ENCODE measurements around the gene PKDREJ.

Gene PKDREJ

GRCh38 chr22:46239261-46240048, 23.7 kb downstream of the PKDREJ start:
- no peaks in the 10 kb centered on the region for H3K27me3 Mint-ChIP-seq
- no peak overlapping the region for H3K27ac Mint-ChIP-seq
- H3K9me3 Mint-ChIP-seq = no peaks in the 10 kb centered on the region
- peaks cover 10% of the 10 kb centered on the region for H3K4me1 Mint-ChIP-seq
- ATAC-seq = peak; percentile 53
- H3K4me3 Mint-ChIP-seq = no peak overlapping the region
- peaks cover 27% of the 10 kb centered on the region for H3K36me3 Mint-ChIP-seq

GRCh38 chr22:46238541-46238940, 24.6 kb downstream of the PKDREJ start:
- ATAC-seq = no peak
- peaks cover 10% of the 10 kb centered on the region for H3K4me1 Mint-ChIP-seq
- peaks cover 21% of the 10 kb centered on the region for H3K36me3 Mint-ChIP-seq
- no peaks in the 10 kb centered on the region for H3K9me3 Mint-ChIP-seq
- no peak overlapping the region for H3K4me3 Mint-ChIP-seq
- H3K27me3 Mint-ChIP-seq = no peaks in the 10 kb centered on the region
- H3K27ac Mint-ChIP-seq = no peak overlapping the region

GRCh38 chr22:46237453-46238124, 25.6 kb downstream of the PKDREJ start:
- no peak overlapping the region for H3K27ac Mint-ChIP-seq
- ATAC-seq = no peak
- H3K9me3 Mint-ChIP-seq = no peaks in the 10 kb centered on the region
- H3K4me3 Mint-ChIP-seq = no peak overlapping the region
- H3K4me1 Mint-ChIP-seq = peaks cover 10% of the 10 kb centered on the region
- H3K27me3 Mint-ChIP-seq = no peaks in the 10 kb centered on the region
- H3K36me3 Mint-ChIP-seq = peaks cover 21% of the 10 kb centered on the region

GRCh38 chr22:46234969-46235368, 28.2 kb downstream of the PKDREJ start:
- Mint-ChIP-seq H3K27me3 (no peaks in the 10 kb centered on the region), H3K9me3 (no peaks in the 10 kb centered on the region), H3K36me3 (peaks cover 30% of the 10 kb centered on the region), H3K27ac (no peak overlapping the region), H3K4me3 (no peak overlapping the region), H3K4me1 (peaks cover 6% of the 10 kb centered on the region)
- no peak for ATAC-seq

- ATAC-seq = no peak
- H3K4me3 Mint-ChIP-seq = no peak overlapping the region
- no peaks in the 10 kb centered on the region for H3K4me1 Mint-ChIP-seq
- peaks cover 30% of the 10 kb centered on the region for H3K36me3 Mint-ChIP-seq
- H3K27me3 Mint-ChIP-seq = no peaks in the 10 kb centered on the region
- no peaks in the 10 kb centered on the region for H3K9me3 Mint-ChIP-seq
- H3K27ac Mint-ChIP-seq = no peak overlapping the region
Measured at GRCh38 chr22:46233231-46233630, 29.9 kb downstream of the PKDREJ start.

GRCh38 chr22:46230262-46230901, 32.8 kb downstream of the PKDREJ start:
- Mint-ChIP-seq H3K36me3 (peaks cover 22% of the 10 kb centered on the region), H3K27ac (no peak overlapping the region), H3K4me3 (no peak overlapping the region), H3K27me3 (no peaks in the 10 kb centered on the region), H3K9me3 (no peaks in the 10 kb centered on the region), H3K4me1 (no peaks in the 10 kb centered on the region)
- ATAC-seq = no peak

GRCh38 chr22:46229701-46230100, 33.4 kb downstream of the PKDREJ start:
- H3K9me3 Mint-ChIP-seq = no peaks in the 10 kb centered on the region
- H3K27me3 Mint-ChIP-seq = no peaks in the 10 kb centered on the region
- no peak overlapping the region for H3K27ac Mint-ChIP-seq
- no peak for ATAC-seq
- peaks cover 22% of the 10 kb centered on the region for H3K36me3 Mint-ChIP-seq
- no peaks in the 10 kb centered on the region for H3K4me1 Mint-ChIP-seq
- no peak overlapping the region for H3K4me3 Mint-ChIP-seq

GRCh38 chr22:46226577-46226976, 36.6 kb downstream of the PKDREJ start:
- Mint-ChIP-seq H3K36me3 (peaks cover 18% of the 10 kb centered on the region), H3K4me3 (no peak overlapping the region), H3K27me3 (no peaks in the 10 kb centered on the region), H3K9me3 (no peaks in the 10 kb centered on the region), H3K27ac (no peak overlapping the region), H3K4me1 (peaks cover under 1% of the 10 kb centered on the region)
- no peak for ATAC-seq

- Mint-ChIP-seq H3K9me3 (no peaks in the 10 kb centered on the region), H3K27me3 (no peaks in the 10 kb centered on the region), H3K36me3 (peaks cover 24% of the 10 kb centered on the region), H3K4me3 (no peak overlapping the region), H3K27ac (no peak overlapping the region), H3K4me1 (peaks cover 8% of the 10 kb centered on the region)
- no peak for ATAC-seq
Measured at GRCh38 chr22:46225631-46226030, 37.5 kb downstream of the PKDREJ start.

GRCh38 chr22:46224898-46225290, 38.2 kb downstream of the PKDREJ start:
- Mint-ChIP-seq H3K27me3 (no peaks in the 10 kb centered on the region), H3K9me3 (no peaks in the 10 kb centered on the region), H3K4me1 (peaks cover 8% of the 10 kb centered on the region), H3K4me3 (no peak overlapping the region), H3K27ac (no peak overlapping the region), H3K36me3 (peaks cover 24% of the 10 kb centered on the region)
- no peak for ATAC-seq

GRCh38 chr22:46224044-46224897, 38.9 kb downstream of the PKDREJ start:
- H3K4me3 Mint-ChIP-seq = no peak overlapping the region
- H3K27me3 Mint-ChIP-seq = no peaks in the 10 kb centered on the region
- peaks cover 30% of the 10 kb centered on the region for H3K36me3 Mint-ChIP-seq
- no peak overlapping the region for H3K27ac Mint-ChIP-seq
- ATAC-seq = no peak
- no peaks in the 10 kb centered on the region for H3K9me3 Mint-ChIP-seq
- peaks cover 14% of the 10 kb centered on the region for H3K4me1 Mint-ChIP-seq

- Mint-ChIP-seq H3K27ac (peak overlapping the region; percentile 59), H3K27me3 (no peaks in the 10 kb centered on the region), H3K36me3 (peaks cover 57% of the 10 kb centered on the region), H3K4me3 (no peak overlapping the region), H3K4me1 (peaks cover 14% of the 10 kb centered on the region), H3K9me3 (no peaks in the 10 kb centered on the region)
- peak; percentile 81 for ATAC-seq
Measured at GRCh38 chr22:46220921-46221320, 42.2 kb downstream of the PKDREJ start.

GRCh38 chr22:46219636-46220035, 43.5 kb downstream of the PKDREJ start:
- Mint-ChIP-seq H3K4me3 (no peak overlapping the region), H3K36me3 (peaks cover 59% of the 10 kb centered on the region), H3K9me3 (no peaks in the 10 kb centered on the region), H3K27ac (no peak overlapping the region), H3K4me1 (peaks cover 14% of the 10 kb centered on the region), H3K27me3 (no peaks in the 10 kb centered on the region)
- no peak for ATAC-seq

- H3K27me3 Mint-ChIP-seq = no peaks in the 10 kb centered on the region
- no peak overlapping the region for H3K27ac Mint-ChIP-seq
- peaks cover 91% of the 10 kb centered on the region for H3K36me3 Mint-ChIP-seq
- no peak overlapping the region for H3K4me3 Mint-ChIP-seq
- H3K9me3 Mint-ChIP-seq = peaks cover under 1% of the 10 kb centered on the region
- H3K4me1 Mint-ChIP-seq = peaks cover 8% of the 10 kb centered on the region
- ATAC-seq = no peak
Measured at GRCh38 chr22:46214616-46215015, 48.5 kb downstream of the PKDREJ start.

- Mint-ChIP-seq H3K27ac (peak overlapping the region; percentile 45), H3K27me3 (no peaks in the 10 kb centered on the region), H3K4me3 (no peak overlapping the region), H3K4me1 (peaks cover 4% of the 10 kb centered on the region), H3K36me3 (peaks cover 91% of the 10 kb centered on the region), H3K9me3 (peaks cover 5% of the 10 kb centered on the region)
- ATAC-seq = no peak
Measured at GRCh38 chr22:46214149-46214548, 49.0 kb downstream of the PKDREJ start.

All from stimulated activated memory B cell treated with anti-CD40 and anti-IgM and Interleukin-4, amounts not matched to agents 10 μg/mL and 1 μg/mL and 100 μg/mL, for 72 hours (primary cell).